Measurements from ENCODE around the gene TCHP.

DNA sequence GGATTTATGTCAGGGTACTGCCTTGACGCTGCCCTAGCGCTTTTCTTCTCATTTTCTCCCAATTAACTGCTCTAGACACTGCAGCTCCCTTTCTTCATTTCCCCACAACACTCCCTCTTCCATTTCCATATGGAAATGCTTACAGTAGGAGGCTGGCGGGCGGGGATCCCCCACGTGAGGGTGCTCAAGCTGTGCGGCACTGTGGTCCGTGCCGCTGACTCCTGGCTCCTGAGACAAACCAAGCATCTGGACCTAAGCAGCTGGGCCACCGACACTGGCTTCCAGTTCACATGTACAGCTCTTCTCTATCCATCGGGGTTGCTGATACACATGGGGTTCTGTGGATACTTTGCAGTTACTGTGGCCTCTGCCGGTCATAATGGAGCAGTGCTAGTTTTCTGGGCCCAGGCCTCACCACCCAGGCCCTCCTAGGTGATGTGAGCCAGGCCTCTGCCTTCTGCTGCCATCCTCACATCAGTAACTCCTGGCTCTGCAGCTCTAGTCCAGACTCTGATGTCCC lies 20.2 kb downstream of the TCHP start:
- TF ChIP-seq, protein P1, sequence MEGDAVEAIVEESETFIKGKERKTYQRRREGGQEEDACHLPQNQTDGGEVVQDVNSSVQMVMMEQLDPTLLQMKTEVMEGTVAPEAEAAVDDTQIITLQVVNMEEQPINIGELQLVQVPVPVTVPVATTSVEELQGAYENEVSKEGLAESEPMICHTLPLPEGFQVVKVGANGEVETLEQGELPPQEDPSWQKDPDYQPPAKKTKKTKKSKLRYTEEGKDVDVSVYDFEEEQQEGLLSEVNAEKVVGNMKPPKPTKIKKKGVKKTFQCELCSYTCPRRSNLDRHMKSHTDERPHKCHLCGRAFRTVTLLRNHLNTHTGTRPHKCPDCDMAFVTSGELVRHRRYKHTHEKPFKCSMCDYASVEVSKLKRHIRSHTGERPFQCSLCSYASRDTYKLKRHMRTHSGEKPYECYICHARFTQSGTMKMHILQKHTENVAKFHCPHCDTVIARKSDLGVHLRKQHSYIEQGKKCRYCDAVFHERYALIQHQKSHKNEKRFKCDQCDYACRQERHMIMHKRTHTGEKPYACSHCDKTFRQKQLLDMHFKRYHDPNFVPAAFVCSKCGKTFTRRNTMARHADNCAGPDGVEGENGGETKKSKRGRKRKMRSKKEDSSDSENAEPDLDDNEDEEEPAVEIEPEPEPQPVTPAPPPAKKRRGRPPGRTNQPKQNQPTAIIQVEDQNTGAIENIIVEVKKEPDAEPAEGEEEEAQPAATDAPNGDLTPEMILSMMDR (conservative IDR thresholded peaks at IDR 0.05; ENCODE audit: low read length): no peak
- TF ChIP-seq EZH2phosphoT487 (IDR thresholded peaks at IDR 0.05; ENCODE audit: borderline replicate concordance, low read depth, low read length): no peak
